ENCODE results near the gene GRPEL1. TPM values are rescaled to one million over a fixed set of nuclear protein-coding genes. Genes with fewer than 3 reads are reported as not detected.

The GRPEL1 gene
- total RNA-seq, 1 donor from 2014 or later, result 55.8 TPM

DNA sequence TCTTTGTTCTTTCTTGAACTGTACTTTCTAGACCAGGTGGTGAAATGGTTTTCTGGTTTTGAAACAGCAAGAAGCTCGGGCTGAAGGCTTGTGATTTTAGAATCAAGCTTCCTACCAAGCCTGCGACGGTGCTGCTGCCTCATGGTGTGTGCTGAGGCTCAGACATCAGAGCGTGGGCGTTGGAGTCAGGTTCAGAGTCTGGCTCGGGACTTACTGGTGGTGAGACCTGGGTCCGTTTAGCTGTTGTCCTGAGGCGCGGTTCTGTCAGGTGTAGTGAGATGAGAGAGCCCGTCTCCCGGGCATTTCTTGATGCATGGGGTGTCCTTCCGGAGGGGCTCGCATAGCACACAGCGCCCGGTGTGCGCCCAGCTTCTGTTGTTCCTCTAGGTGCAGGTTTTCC, 44.4 kb downstream of the GRPEL1 start:
- no peaks in the 10 kb centered on the region for H3K9me3 Mint-ChIP-seq (ENCODE audit: unreplicated experiment)
- Histone ChIP-seq H3K79me2 (ENCODE audit: insufficient read depth, low read length) (peaks cover 7% of the 10 kb centered on the region), H2AFZ (ENCODE audit: low read depth, low read length) (no peak overlapping the region), H3K27ac (ENCODE audit: low read depth, low read length) (no peak overlapping the region), H3K9me3 (ENCODE audit: insufficient read depth, low read depth, low read length) (no peaks in the 10 kb centered on the region), H3K9ac (ENCODE audit: low read length) (no peak overlapping the region), H3K4me2 (ENCODE audit: low read length) (no peak overlapping the region), H3K4me3 (ENCODE audit: insufficient read depth, low read depth, low read length) (no peak overlapping the region), H3K27me3 (ENCODE audit: insufficient read depth, low read length) (no peaks in the 10 kb centered on the region), H3K36me3 (ENCODE audit: insufficient read depth, low read length) (peaks cover 7% of the 10 kb centered on the region), H4K20me1 (ENCODE audit: insufficient read depth, low read length) (peaks cover 9% of the 10 kb centered on the region), H3K4me1 (ENCODE audit: insufficient read depth, low read length) (peaks cover 15% of the 10 kb centered on the region)
- no peak overlapping the region for H3K4me3 Mint-ChIP-seq (ENCODE audit: unreplicated experiment)
- H3K27me3 Mint-ChIP-seq (ENCODE audit: low read depth, unreplicated experiment), result no peaks in the 10 kb centered on the region
- DNase-seq (ENCODE audit: low read depth) (no peak), FAIRE-seq (no peak)
- TF ChIP-seq, protein P1, sequence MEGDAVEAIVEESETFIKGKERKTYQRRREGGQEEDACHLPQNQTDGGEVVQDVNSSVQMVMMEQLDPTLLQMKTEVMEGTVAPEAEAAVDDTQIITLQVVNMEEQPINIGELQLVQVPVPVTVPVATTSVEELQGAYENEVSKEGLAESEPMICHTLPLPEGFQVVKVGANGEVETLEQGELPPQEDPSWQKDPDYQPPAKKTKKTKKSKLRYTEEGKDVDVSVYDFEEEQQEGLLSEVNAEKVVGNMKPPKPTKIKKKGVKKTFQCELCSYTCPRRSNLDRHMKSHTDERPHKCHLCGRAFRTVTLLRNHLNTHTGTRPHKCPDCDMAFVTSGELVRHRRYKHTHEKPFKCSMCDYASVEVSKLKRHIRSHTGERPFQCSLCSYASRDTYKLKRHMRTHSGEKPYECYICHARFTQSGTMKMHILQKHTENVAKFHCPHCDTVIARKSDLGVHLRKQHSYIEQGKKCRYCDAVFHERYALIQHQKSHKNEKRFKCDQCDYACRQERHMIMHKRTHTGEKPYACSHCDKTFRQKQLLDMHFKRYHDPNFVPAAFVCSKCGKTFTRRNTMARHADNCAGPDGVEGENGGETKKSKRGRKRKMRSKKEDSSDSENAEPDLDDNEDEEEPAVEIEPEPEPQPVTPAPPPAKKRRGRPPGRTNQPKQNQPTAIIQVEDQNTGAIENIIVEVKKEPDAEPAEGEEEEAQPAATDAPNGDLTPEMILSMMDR (IDR thresholded peaks at IDR 0.05; ENCODE audit: insufficient read depth, low read depth, low read length), result no peak
- TF ChIP-seq EZH2 (IDR thresholded peaks at IDR 0.05; ENCODE audit: insufficient read depth, low read length), result no peak
- peaks cover 14% of the 10 kb centered on the region for H3K36me3 Mint-ChIP-seq (ENCODE audit: low read depth, unreplicated experiment)
- peak overlapping the region; percentile 24 for H3K27ac Mint-ChIP-seq (ENCODE audit: unreplicated experiment)
- H3K4me1 Mint-ChIP-seq (ENCODE audit: low read depth, unreplicated experiment), result peaks cover 32% of the 10 kb centered on the region

DNA sequence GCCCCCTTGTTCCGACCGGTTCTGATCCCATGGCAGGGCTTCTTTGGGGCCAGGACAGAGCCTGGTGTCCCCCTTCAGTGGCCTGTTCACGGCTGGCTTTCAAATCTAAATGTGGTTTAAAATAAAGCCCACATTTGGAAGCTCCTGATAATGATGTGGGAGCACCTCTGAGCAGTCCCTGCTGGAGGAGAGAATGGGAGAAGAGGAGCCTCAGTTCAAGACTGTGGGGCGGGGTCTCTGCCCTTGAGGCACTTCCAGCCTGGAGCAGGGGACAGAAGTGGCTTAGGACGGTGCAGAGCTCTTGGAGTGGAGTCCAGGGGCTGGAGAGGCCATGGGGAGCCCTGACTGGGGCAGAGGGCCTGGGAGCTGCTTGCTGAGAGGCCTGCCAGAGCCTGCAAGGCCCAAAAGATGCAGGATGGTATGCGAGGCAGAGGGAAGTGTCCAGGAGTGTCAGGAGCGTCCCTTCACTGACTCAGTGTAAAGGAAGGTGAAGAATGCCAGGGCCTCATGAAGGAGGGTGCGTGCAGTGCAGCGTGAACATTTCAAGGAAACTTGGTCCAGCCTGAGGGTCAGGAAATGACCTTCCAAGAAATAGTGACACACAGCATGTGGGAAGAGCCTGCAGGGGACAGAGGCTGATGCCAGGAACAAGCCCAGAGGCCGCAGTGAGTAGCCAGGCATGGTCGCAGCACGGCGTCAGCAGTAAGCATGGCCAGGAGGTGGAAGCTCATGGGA, 45.8 kb downstream of the GRPEL1 start:
- Mint-ChIP-seq H3K27me3 (ENCODE audit: low read depth, unreplicated experiment) (no peaks in the 10 kb centered on the region), H3K4me1 (ENCODE audit: low read depth, unreplicated experiment) (peaks cover 32% of the 10 kb centered on the region), H3K4me3 (ENCODE audit: unreplicated experiment) (peak overlapping the region; percentile 4), H3K36me3 (ENCODE audit: low read depth, unreplicated experiment) (peaks cover 12% of the 10 kb centered on the region), H3K27ac (ENCODE audit: unreplicated experiment) (peak overlapping the region; percentile 59), H3K9me3 (ENCODE audit: unreplicated experiment) (no peaks in the 10 kb centered on the region)
- Histone ChIP-seq H2AFZ (ENCODE audit: low read depth, low read length) (no peak overlapping the region), H3K36me3 (ENCODE audit: insufficient read depth, low read length) (no peaks in the 10 kb centered on the region), H3K4me1 (ENCODE audit: insufficient read depth, low read length) (peaks cover 15% of the 10 kb centered on the region), H3K27ac (ENCODE audit: low read depth, low read length) (peak overlapping the region; percentile 66), H3K9me3 (ENCODE audit: insufficient read depth, low read depth, low read length) (no peaks in the 10 kb centered on the region), H3K27me3 (ENCODE audit: insufficient read depth, low read length) (no peaks in the 10 kb centered on the region), H3K79me2 (ENCODE audit: insufficient read depth, low read length) (peaks cover 7% of the 10 kb centered on the region), H3K4me2 (ENCODE audit: low read length) (peak overlapping the region; percentile 24), H4K20me1 (ENCODE audit: insufficient read depth, low read length) (peaks cover 11% of the 10 kb centered on the region), H3K9ac (ENCODE audit: low read length) (peak overlapping the region; percentile 42), H3K4me3 (ENCODE audit: insufficient read depth, low read depth, low read length) (no peak overlapping the region)
- TF ChIP-seq EZH2 (IDR thresholded peaks at IDR 0.05; ENCODE audit: insufficient read depth, low read length), result no peak
- TF ChIP-seq, protein P1 (IDR thresholded peaks at IDR 0.05; ENCODE audit: insufficient read depth, low read depth, low read length), result no peak
- peak; percentile 82 for FAIRE-seq
- peak; percentile 84 for DNase-seq (ENCODE audit: low read depth)

DNA sequence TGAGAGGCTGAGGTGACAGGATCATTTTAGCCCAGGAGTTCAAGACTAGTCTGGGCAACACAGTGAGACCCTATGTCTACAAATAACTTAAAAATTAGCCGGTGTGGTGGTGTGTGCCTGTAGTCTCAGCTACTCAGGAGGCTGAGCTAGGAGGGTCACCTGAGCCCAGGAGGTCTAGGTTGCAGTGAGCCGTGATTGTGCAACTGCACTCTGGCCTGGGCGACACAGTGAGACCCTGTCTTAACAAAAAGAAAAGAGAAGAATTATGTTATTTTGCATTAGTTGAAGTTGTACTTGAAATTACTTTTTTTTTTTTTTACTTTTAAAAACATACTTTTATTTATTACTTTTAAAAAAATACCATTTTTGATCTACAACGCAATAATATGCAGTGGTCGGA, 46.5 kb downstream of the GRPEL1 start:
- Histone ChIP-seq H3K4me1 (ENCODE audit: insufficient read depth, low read length) (peaks cover 15% of the 10 kb centered on the region), H3K9ac (ENCODE audit: low read length) (no peak overlapping the region), H2AFZ (ENCODE audit: low read depth, low read length) (no peak overlapping the region), H3K36me3 (ENCODE audit: insufficient read depth, low read length) (no peaks in the 10 kb centered on the region), H3K27me3 (ENCODE audit: insufficient read depth, low read length) (no peaks in the 10 kb centered on the region), H3K4me3 (ENCODE audit: insufficient read depth, low read depth, low read length) (no peak overlapping the region), H3K79me2 (ENCODE audit: insufficient read depth, low read length) (peaks cover 7% of the 10 kb centered on the region), H4K20me1 (ENCODE audit: insufficient read depth, low read length) (peaks cover 11% of the 10 kb centered on the region), H3K27ac (ENCODE audit: low read depth, low read length) (peak overlapping the region; percentile 66), H3K4me2 (ENCODE audit: low read length) (no peak overlapping the region), H3K9me3 (ENCODE audit: insufficient read depth, low read depth, low read length) (no peaks in the 10 kb centered on the region)
- TF ChIP-seq EZH2 (IDR thresholded peaks at IDR 0.05; ENCODE audit: insufficient read depth, low read length), result no peak
- TF ChIP-seq, protein P1 (IDR thresholded peaks at IDR 0.05; ENCODE audit: insufficient read depth, low read depth, low read length), result no peak
- no peak overlapping the region for H3K4me3 Mint-ChIP-seq (ENCODE audit: unreplicated experiment)
- peak overlapping the region; percentile 84 for H3K27ac Mint-ChIP-seq (ENCODE audit: unreplicated experiment)
- DNase-seq (ENCODE audit: low read depth), result no peak
- no peak for FAIRE-seq
- no peaks in the 10 kb centered on the region for H3K9me3 Mint-ChIP-seq (ENCODE audit: unreplicated experiment)
- H3K27me3 Mint-ChIP-seq (ENCODE audit: low read depth, unreplicated experiment), result no peaks in the 10 kb centered on the region
- H3K36me3 Mint-ChIP-seq (ENCODE audit: low read depth, unreplicated experiment), result peaks cover 17% of the 10 kb centered on the region
- peaks cover 32% of the 10 kb centered on the region for H3K4me1 Mint-ChIP-seq (ENCODE audit: low read depth, unreplicated experiment)
